ENCODE measurements around the gene ZC2HC1C. TPM values are rescaled to one million over a fixed set of nuclear protein-coding genes. Genes with fewer than 3 reads are reported as not detected.

The ZC2HC1C gene
- total and polyA plus RNA-seq, 2 of the 13 experiments (the other 11 are each of a cell fraction or from before 2014, with no cell fraction given): 3.3 to 3.5 TPM

- no peak for TF ChIP-seq CBX2 (IDR thresholded peaks at IDR 0.05; ENCODE audit: low read depth, low read length)
- TF ChIP-seq CBX2 (CRISPR knock-in tag; IDR thresholded peaks at IDR 0.05; ENCODE audit: low read depth): 0 out of 2 replicates have a peak, but pooled peaks have one; percentile 75
- no peak for TF ChIP-seq CHD4 (IDR thresholded peaks at IDR 0.05; ENCODE audit: borderline replicate concordance, low read length)
- TF ChIP-seq NFIC (IDR thresholded peaks at IDR 0.05; ENCODE audit: low read length): no peak
- peak; percentile 57 for TF ChIP-seq GATAD1 (CRISPR knock-in tag; IDR thresholded peaks at IDR 0.05)
- TF ChIP-seq MTA3 (CRISPR knock-in tag; IDR thresholded peaks at IDR 0.05): no peak
- peak; percentile 51; the same call in 1 of the 2 replicates for TF ChIP-seq ETV6 (CRISPR knock-in tag; conservative IDR thresholded peaks at IDR 0.05)
- peak; percentile 76; the same call in 1 of the 2 replicates for TF ChIP-seq TEAD2 (CRISPR knock-in tag; IDR thresholded peaks at IDR 0.05)
- TF ChIP-seq ZNF709 (CRISPR knock-in tag; IDR thresholded peaks at IDR 0.05): peak; percentile 88; the same call in 1 of the 2 replicates
- 0 out of 2 replicates have a peak, but pooled peaks have one; percentile 24 for TF ChIP-seq ZBTB7B (CRISPR knock-in tag; IDR thresholded peaks at IDR 0.05)
- TF ChIP-seq PLRG1 (conservative IDR thresholded peaks at IDR 0.05): no peak
- 0 out of 2 replicates have a peak, but pooled peaks have one; percentile 17 for TF ChIP-seq SAFB2 (CRISPR knock-in tag; IDR thresholded peaks at IDR 0.05; ENCODE audit: borderline replicate concordance, low read depth)
- no peak for TF ChIP-seq ZNF788 (CRISPR knock-in tag; IDR thresholded peaks at IDR 0.05; ENCODE audit: borderline replicate concordance)
- TF ChIP-seq, protein P1, sequence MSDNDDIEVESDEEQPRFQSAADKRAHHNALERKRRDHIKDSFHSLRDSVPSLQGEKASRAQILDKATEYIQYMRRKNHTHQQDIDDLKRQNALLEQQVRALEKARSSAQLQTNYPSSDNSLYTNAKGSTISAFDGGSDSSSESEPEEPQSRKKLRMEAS (IDR thresholded peaks at IDR 0.05): peak; percentile 92
- peak; percentile 82 for TF ChIP-seq MEIS2 (CRISPR knock-in tag; IDR thresholded peaks at IDR 0.05)
- no peak for TF ChIP-seq PHB2 (IDR thresholded peaks at IDR 0.05; ENCODE audit: partially characterized antibody)
- TF ChIP-seq ZNF468 (CRISPR knock-in tag; IDR thresholded peaks at IDR 0.05): no peak
- no peak for TF ChIP-seq ZNF383 (CRISPR knock-in tag; IDR thresholded peaks at IDR 0.05; ENCODE audit: borderline replicate concordance)
- TF ChIP-seq ZMYM2 (CRISPR knock-in tag; IDR thresholded peaks at IDR 0.05): peak; percentile 42; the same call in 1 of the 2 replicates
- TF ChIP-seq ZNF619 (CRISPR knock-in tag; IDR thresholded peaks at IDR 0.05): no peak
- TF ChIP-seq EZH2 (conservative IDR thresholded peaks at IDR 0.05; ENCODE audit: low read depth, low read length): no peak
- TF ChIP-seq RCOR2 (CRISPR knock-in tag; IDR thresholded peaks at IDR 0.05): 0 out of 2 replicates have a peak, but pooled peaks have one; percentile 29
- no peak for TF ChIP-seq ZNF530 (CRISPR knock-in tag; IDR thresholded peaks at IDR 0.05; ENCODE audit: low read depth)
- peak; percentile 83; the same call in 1 of the 2 replicates for TF ChIP-seq RNF2 (conservative IDR thresholded peaks at IDR 0.05; ENCODE audit: low read depth)
- TF ChIP-seq RFX5 (IDR thresholded peaks at IDR 0.05; ENCODE audit: low read depth, low read length): no peak
- no peak; the same call in 1 of the 2 replicates for TF ChIP-seq STAT6 (CRISPR knock-in tag; IDR thresholded peaks at IDR 0.05; ENCODE audit: borderline replicate concordance)
- TF ChIP-seq TP53 (CRISPR knock-in tag; conservative IDR thresholded peaks at IDR 0.05): no peak
- TF ChIP-seq PCBP1 (IDR thresholded peaks at IDR 0.05; ENCODE audit: borderline replicate concordance, low read depth, low read length): no peak
- TF ChIP-seq MED1 (CRISPR knock-in tag; IDR thresholded peaks at IDR 0.05): peak; percentile 43
- TF ChIP-seq SMARCC2 (IDR thresholded peaks at IDR 0.05): no peak
- TF ChIP-seq REL (CRISPR knock-in tag; conservative IDR thresholded peaks at IDR 0.05): no peak
- TF ChIP-seq, protein P2, sequence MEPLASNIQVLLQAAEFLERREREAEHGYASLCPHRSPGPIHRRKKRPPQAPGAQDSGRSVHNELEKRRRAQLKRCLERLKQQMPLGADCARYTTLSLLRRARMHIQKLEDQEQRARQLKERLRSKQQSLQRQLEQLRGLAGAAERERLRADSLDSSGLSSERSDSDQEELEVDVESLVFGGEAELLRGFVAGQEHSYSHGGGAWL (CRISPR knock-in tag; IDR thresholded peaks at IDR 0.05): peak; percentile 95
Observed at GRCh38 chr14:75050852-75051555, 18.4 kb upstream of the ZC2HC1C start, which contains the start of gene MLH3 (continued).
